K562 (cell line): ENCODE data around the gene DIS3L2. TPM values are rescaled to one million over a fixed set of nuclear protein-coding genes. Genes with fewer than 3 reads are reported as not detected.

Experiments used
- ATAC-seq: fragments of 200-7000 bp; cut with Tn5 transposase; 3 replicates; pipeline ENCODE4 v1.9.1; 2020; ENCODE audit warnings: moderate library complexity
- BruUV-seq: library from RNA; stranded (reverse); fragments of 400-500 nt; replicated peaks from 2 replicates; lab custom pipeline; 2021; lab: Mats Ljungman, UMichigan
- CTCF ChIA-PET: fragments of 300-600 bp; formaldehyde crosslinking; extraction: SDS; loops from one replicate; lab custom pipeline; 2021; ENCODE audit warnings: low intra/inter-chr PET ratio; lab: Yijun Ruan, JAX
- POLR2A ChIA-PET: fragments of 300-600, 350-650 bp; sonication (Branson Sonifier 250); formaldehyde crosslinking; extraction: SDS; loops from one replicate; lab custom pipeline; 2021; ENCODE audit warnings: antibody characterized with exemption, inconsistent platforms; lab: Yijun Ruan, JAX
- DNase-seq, 4 experiments: peaks; one replicate each; pipeline versions ENCODE4 v3.0.0 to v3.0.0-alpha.2; 2011 to 2018; ENCODE audit warnings: low spot score in 3 of 4, mixed read lengths in 3 of 4; ENCODE audit errors: extremely low read depth in 1 of 4
- FAIRE-seq: peaks from 2 replicates; lab custom pipeline; 2011; peaks lifted over from hg19 to GRCh38; lab: Jason Lieb, UNC
- H2AFZ ChIP-seq: 2 replicates; pipeline ENCODE4 v1.6.0; 2011; ENCODE audit warnings: low read depth, low read length, control low read depth, inconsistent platforms
- H3K27ac ChIP-seq: fragments of 200-600 bp; 3 replicates; pipeline ENCODE4 v1.8.0; 2011; ENCODE audit warnings: low read depth, mild to moderate bottlenecking, control low read depth, inconsistent platforms, low read length, moderate library complexity, mixed read lengths; ENCODE audit errors: extremely low read depth
- H3K27me3 ChIP-seq, 2 experiments: fragments of 300-600 bp in 1 of 2; 2 replicates in 1 of 2; 3 replicates in 1 of 2; pipeline versions ENCODE4 v1.6.0 to v1.8.0; 2011; ENCODE audit warnings: inconsistent platforms in 2 of 2, low read length in 2 of 2, mild to moderate bottlenecking in 1 of 2, mixed read lengths in 1 of 2, moderate library complexity in 1 of 2; ENCODE audit not compliant: control insufficient read depth in 2 of 2, insufficient read depth in 2 of 2
- H3K36me3 ChIP-seq: fragments of 300-600 bp; 3 replicates; pipeline ENCODE4 v1.8.0; 2011; ENCODE audit warnings: mild to moderate bottlenecking, low read length, inconsistent platforms; ENCODE audit not compliant: control insufficient read depth, insufficient read depth
- H3K4me1 ChIP-seq, 2 experiments: fragments of 200-600 bp in 1 of 2; replicated peaks in 1 of 2; 2 replicates in 1 of 2; 3 replicates in 1 of 2; pipeline versions ENCODE4 v1.5.1 to v1.8.0; 2011; ENCODE audit warnings: inconsistent platforms in 2 of 2, low read length in 2 of 2, mild to moderate bottlenecking in 1 of 2, mixed read lengths in 1 of 2, moderate library complexity in 1 of 2; ENCODE audit not compliant: control insufficient read depth in 2 of 2, insufficient read depth in 2 of 2
- H3K4me2 ChIP-seq: 2 replicates; pipeline ENCODE4 v1.6.1; 2011; ENCODE audit warnings: low read length, control low read depth, inconsistent platforms, mixed read lengths; ENCODE audit not compliant: insufficient read depth
- H3K4me3 ChIP-seq: fragments of 200-600 bp; sonication (generic), shearing (Covaris generic); 2 replicates; pipeline ENCODE4 v1.5.1; 2016; ENCODE audit warnings: control low read depth, inconsistent platforms
- H3K79me2 ChIP-seq: fragments of 200-600 bp; 3 replicates; pipeline ENCODE4 v1.8.0; 2011; ENCODE audit warnings: low read length, inconsistent platforms; ENCODE audit not compliant: control insufficient read depth, insufficient read depth
- H3K9ac ChIP-seq, 2 experiments: 2 replicates each; pipeline versions ENCODE4 v1.6.0 to v1.6.1; 2011; ENCODE audit warnings: low read depth in 2 of 2, low read length in 2 of 2, control low read depth in 1 of 2, inconsistent platforms in 1 of 2, mild to moderate bottlenecking in 1 of 2, mixed read lengths in 1 of 2; ENCODE audit not compliant: insufficient read depth in 1 of 2
- H3K9me1 ChIP-seq: one replicate; pipeline ENCODE4 v1.6.0; 2011; ENCODE audit warnings: inconsistent platforms, mild to moderate bottlenecking, low read length, moderate library complexity; ENCODE audit not compliant: control insufficient read depth, insufficient read depth
- H3K9me3 ChIP-seq: replicated peaks from 2 replicates; pipeline ENCODE4 v1.5.1; 2011; ENCODE audit warnings: low read depth, low read length, inconsistent platforms; ENCODE audit not compliant: control insufficient read depth, insufficient read depth
- H4K20me1 ChIP-seq: replicated peaks from 2 replicates; pipeline ENCODE4 v1.6.1; 2011; ENCODE audit warnings: low read length, inconsistent platforms, mixed read lengths; ENCODE audit not compliant: control insufficient read depth, insufficient read depth
- DDX20 ChIP-seq: fragments of 450-650 bp; IDR thresholded peaks from 2 replicates; pipeline ENCODE4 v1.6.1; 2016; ENCODE audit warnings: missing genetic modification characterization, low read depth, mild to moderate bottlenecking, missing compliant biosample characterization, moderate library complexity
- ZNF407 ChIP-seq: fragments of 450-650 bp; IDR thresholded peaks from 2 replicates; pipeline ENCODE4 v1.6.1; 2016; ENCODE audit warnings: low read depth
- WGBS: fragments of 100-300 bp; shearing (Covaris generic); methylation state at CpG from one replicate; pipeline ENCODE4 v1.1.6; 2016; ENCODE audit warnings: low coverage, mixed read lengths; ENCODE audit not compliant: insufficient coverage; ENCODE audit errors: missing lambda C conversion rate; 5-methylcytosine and 5-hydroxymethylcytosine counted together
- in situ Hi-C: fragments of 300-500 bp; cut with MboI; formaldehyde crosslinking; loops from 4 replicates; pipeline ENCODE4 v1.15.0; 2018; ENCODE audit warnings: inconsistent platforms, mixed read lengths
- intact Hi-C: fragments of 100-400 bp; cut with micrococcal nuclease; formaldehyde crosslinking; loops from 2 replicates; pipeline ENCODE4 v1.14.2; 2022
- polyA plus RNA-seq, 8 experiments: library from polyadenylated mRNA; depleted of rRNA in 4 of 8; stranded (reverse) in 5 of 8; unstranded in 3 of 8; fragments of >200 nt; fragmentation: Nextera tagmentation in 2 of 8; fragmentation: Illumina TruSeq in 1 of 8; extraction: Ambion mirVana in 2 of 8; extraction: Trizol in 1 of 8; gene quantifications; 2 replicates each; pipeline versions ENCODE4 v1.2.1 to v1.2.3, GENCODE V29; 2011 to 2014; ENCODE audit warnings: inconsistent platforms in 1 of 8, missing spikeins in 1 of 8
- total RNA-seq, 7 experiments: library from RNA; depleted of rRNA in 6 of 7; stranded (reverse); fragments of >200 nt in 6 of 7; fragmentation: Illumina TruSeq in 2 of 7; extraction: Trizol in 2 of 7; gene quantifications; 2 replicates each; pipeline versions ENCODE4 v1.2.1 to v1.2.3, GENCODE V29; 2011 to 2021; ENCODE audit warnings: low replicate concordance in 1 of 7

DIS3L2 gene
- total and polyA plus RNA-seq, 9 of the 15 experiments (the other 6 are each of a cell fraction or from before 2014, with no cell fraction given), result 1.5 to 19.2 (median 11.2) TPM

GRCh38 chr2:232361646-232362045, 400.1 kb downstream of the DIS3L2 start:
- Histone ChIP-seq H3K36me3 (no peaks in the 10 kb centered on the region), H3K79me2 (no peaks in the 10 kb centered on the region), H3K4me3 (no peak overlapping the region), H3K9me1 (no peaks in the 10 kb centered on the region), H3K9ac (no peak overlapping the region), H3K9me3 (no peaks in the 10 kb centered on the region), H3K27me3 (no peaks in the 10 kb centered on the region), H2AFZ (no peak overlapping the region), H3K4me1 (peaks cover 0 to 6% of the 10 kb centered on the region in 2 experiments; a peak in 1 of 5 replicates), H4K20me1 (no peaks in the 10 kb centered on the region), H3K27ac (no peak overlapping the region), H3K4me2 (no peak overlapping the region)
- in situ Hi-C loops, result no loop called here
- WGBS, result 4% methylated on average over 4 of the region's 5 CpGs
- TF ChIP-seq DDX20 (tag) (no peak), ZNF407 (peak; percentile 67; the same call in 1 of the 2 replicates)
- BruUV-seq, result no TSS peak
- no peak for DNase-seq
- POLR2A ChIA-PET, result no interaction called here
- CTCF ChIA-PET, result no interaction called here
- no peak for FAIRE-seq
- intact Hi-C loops, result no loop called here
- no peak for ATAC-seq
